ENCODE data around the gene FBXO24.
"Not testable (repeated sequence)": the region's sequence is repeated elsewhere in the genome, so short reads cannot be mapped to it uniquely, and the experiment has no call there.

The FBXO24 gene, protein sequence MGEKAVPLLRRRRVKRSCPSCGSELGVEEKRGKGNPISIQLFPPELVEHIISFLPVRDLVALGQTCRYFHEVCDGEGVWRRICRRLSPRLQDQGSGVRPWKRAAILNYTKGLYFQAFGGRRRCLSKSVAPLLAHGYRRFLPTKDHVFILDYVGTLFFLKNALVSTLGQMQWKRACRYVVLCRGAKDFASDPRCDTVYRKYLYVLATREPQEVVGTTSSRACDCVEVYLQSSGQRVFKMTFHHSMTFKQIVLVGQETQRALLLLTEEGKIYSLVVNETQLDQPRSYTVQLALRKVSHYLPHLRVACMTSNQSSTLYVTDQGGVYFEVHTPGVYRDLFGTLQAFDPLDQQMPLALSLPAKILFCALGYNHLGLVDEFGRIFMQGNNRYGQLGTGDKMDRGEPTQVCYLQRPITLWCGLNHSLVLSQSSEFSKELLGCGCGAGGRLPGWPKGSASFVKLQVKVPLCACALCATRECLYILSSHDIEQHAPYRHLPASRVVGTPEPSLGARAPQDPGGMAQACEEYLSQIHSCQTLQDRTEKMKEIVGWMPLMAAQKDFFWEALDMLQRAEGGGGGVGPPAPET

DNA sequence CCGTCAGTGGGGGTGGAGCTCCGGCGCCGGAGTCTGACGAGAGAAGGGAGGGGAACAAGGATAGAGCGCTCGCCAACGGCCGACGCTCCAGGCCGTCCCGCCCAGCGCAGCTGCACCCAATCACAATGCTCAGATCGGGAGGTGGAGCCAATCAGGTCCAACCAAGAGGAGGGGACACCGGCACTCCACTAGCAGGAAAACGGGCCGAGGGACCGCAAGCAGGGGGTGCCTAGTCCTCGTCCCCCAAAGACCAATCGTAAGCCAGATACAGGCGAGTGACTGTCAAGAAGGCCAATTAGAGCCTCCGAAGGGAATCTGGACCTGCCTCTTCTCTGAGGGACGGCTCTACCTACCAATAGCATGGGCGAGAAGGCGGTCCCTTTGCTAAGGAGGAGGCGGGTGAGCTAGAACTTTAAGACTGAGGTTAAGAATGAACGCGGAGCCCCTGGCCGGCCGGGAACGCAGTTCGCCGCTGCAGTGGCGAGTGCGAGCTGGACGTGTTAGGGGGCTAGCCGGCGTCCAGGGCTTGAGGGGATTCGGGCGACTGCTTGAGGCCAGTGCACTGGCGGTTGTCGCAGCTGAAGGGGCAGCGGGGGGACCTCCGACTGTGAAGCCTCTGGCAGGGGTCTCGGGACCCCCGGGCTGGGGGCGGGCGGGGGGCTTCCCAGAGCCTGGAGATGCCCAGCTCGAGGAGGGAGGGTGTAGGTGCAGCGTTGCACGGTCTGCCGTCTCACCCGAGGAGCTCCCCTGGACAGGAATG lies at the start of gene FBXO24:
Gene FBXO24 (plus strand): TSS at position 63 of the 760 bp plus-strand sequence. CDS start 298 bp downstream, at position 361.
- in situ Hi-C loops (cut with MboI; ENCODE audit: low sequenced_read_pairs) = no loop called here

DNA sequence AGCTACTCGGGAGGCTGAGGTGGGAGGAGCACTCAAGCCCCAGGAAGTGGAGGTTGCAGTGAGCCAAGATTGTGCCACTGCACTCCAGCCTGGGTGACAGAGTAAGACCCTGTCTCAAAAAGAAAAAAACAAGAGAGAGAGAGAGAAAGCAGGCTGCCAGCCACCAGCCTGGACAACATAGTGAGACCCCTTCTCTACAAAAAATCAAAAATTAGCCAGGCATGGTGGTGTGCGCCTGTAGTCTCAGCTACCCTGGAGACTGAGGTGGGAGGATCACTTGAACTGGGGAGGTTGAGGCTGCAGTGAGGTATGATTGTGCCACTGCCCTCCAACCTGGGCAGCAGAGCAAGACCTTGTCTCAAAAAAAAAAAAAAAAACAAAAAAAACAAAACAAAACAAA lies 49.4 kb upstream of the FBXO24 start:
- in situ Hi-C loops (cut with MboI; ENCODE audit: low sequenced_read_pairs) = not testable (repeated sequence)

DNA sequence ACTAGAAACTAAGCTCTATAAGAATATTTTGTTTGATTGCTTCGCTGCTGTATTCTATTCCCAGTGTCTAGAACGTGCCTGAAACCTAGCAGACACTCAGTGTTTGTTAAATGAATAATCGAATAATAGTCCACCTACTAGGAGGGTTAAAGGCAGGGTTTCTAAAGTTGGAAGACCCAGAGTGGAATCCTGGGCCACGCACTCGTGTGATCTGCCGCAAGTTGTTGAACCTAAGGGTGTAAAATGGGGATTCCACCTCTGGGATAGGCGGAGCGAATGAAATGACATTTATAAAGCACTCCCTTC lies 47.8 kb upstream of the FBXO24 start:
- in situ Hi-C loops (cut with MboI; ENCODE audit: low sequenced_read_pairs) = no loop called here

DNA sequence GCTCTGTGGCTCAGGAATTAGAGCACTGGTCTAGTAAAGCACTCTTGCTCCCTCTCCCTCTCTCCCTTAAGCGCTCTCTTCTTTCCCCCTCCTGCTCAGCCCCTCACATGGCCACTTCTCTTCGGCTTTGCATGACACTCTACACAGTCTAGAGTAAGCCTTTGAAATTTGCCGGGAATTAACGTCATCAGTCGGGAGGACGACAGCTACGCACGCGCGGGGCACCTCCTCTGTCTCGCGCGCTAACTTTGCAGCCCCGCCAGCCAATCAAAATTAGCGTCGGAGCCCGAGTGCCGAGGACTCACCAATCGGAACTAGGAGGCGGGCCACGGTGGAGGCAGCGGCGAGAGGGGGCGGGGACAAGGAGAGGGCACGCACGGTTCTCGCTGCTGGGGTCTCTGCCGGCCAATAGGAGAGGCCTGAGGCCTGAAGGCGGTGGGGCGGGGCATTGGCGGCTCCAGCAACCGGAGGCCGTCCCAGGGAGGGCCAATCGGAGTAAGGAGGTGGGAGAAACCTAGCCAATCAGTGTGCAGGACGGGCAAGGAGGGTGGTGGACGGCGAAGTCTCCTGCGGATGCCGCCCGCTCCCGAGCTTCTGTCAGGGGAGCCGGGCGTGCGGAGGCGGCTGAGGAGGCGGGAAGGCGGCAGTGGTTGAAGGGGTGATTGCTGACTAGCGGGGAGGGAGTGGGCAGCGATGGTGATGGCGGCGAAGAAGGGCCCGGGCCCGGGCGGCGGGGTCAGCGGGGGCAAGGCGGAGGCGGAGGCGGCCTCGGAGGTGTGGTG lies 47.3 kb upstream of the FBXO24 start, which contains the start of gene AGFG2:
Gene AGFG2 (plus strand): TSS at position 550 of the 782 bp plus-strand sequence. CDS start 144 bp downstream, at position 694.
- in situ Hi-C loops (cut with MboI; ENCODE audit: low sequenced_read_pairs) = no loop called here

DNA sequence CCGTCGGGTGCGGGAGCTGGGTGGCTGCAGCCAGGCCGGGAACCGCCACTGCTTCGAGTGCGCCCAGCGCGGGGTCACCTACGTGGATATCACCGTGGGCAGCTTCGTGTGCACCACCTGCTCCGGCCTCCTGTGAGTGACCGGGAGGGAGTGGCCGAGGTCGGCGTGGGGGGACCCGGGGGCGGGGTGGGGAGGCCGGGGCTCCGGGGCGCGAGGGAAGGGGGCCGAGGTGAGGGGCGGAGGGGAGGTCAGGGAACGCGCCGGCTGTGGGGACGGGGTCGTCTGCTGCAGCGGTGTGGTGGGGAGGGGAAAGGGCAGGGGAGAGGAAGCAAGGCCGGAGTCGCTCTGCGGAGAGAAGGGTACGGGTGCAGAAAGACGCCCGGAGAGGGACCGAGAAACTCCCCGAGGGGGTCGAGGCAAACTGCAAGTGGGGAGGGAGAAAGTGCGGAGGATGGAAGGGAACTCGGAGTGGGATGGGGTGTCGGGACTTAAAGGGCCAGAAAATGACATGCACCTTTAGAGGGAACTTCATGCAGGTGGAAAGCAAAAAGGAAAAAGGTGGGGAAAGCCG lies 46.6 kb upstream of the FBXO24 start:
- in situ Hi-C loops (cut with MboI; ENCODE audit: low sequenced_read_pairs) = no loop called here

DNA sequence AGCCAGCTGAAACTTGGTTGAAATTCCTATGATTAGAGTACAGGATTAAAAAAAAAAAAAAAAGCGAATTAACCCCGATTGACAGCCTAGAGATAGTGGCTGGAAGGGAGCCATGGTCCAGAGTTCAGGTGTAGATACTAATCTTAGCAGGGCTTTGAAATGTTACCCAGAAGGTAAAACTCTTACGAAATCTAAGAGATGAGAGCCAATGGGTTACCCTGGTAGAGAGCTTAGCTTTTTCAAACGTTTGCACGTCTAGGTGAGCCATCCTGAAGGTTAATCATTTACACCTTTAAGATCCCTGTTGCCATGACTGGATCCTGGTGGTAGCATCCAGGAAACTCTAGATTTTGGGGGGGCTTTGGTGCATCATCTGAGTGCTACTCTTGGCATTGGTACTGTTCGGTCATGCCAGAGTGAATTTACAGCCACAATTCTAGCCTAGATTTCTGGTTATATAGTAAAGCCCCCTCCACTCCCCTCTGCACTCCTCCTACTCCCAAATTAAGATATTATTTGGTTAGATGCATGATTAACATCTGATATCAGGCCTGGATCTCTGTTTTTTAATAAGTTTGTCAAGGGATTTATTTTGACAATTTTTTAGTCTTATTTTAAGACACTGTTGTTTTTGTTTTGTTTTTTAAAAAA lies 45.9 kb upstream of the FBXO24 start:
- in situ Hi-C loops (cut with MboI; ENCODE audit: low sequenced_read_pairs) = no loop called here

DNA sequence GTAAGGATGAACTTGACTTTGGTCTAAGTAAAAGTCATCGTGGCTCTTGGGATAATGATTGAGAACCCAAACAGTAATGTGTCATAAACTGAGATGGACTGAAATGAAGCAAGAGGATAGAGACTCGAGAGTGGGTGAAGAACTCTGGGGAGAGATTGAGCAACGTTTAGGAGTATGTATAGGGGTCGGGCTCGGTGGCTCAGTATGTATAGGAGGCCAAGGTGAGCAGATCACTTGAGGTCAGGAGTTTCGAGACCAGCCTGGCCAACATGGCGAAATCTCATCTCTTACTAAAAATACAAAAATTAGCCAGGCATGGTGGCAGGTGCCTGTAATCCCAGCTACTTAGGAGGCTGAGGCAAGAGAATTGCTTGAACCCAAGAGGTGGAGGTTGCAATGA lies 44.8 kb upstream of the FBXO24 start:
- in situ Hi-C loops (cut with MboI; ENCODE audit: low sequenced_read_pairs) = not testable (repeated sequence)

DNA sequence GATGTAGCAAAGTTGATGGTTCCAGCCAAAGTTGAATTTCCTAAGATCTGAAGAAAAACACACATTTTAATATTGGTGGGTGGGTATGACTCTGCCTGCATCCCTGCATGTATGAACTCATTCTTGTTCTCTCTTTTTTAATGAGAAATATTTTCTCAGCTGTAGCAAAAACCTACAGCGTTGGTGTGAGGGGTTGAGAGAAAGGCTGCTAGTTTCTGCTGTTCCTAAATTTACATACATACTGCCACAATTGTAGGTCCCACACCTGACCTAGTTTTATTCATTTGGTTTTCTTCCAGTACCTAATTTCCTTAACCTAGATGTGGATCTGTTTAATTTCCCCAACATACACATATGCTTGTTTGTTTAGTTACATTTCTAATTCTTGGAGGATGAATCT lies 42.5 kb upstream of the FBXO24 start:
- in situ Hi-C loops (cut with MboI; ENCODE audit: low sequenced_read_pairs) = no loop called here

DNA sequence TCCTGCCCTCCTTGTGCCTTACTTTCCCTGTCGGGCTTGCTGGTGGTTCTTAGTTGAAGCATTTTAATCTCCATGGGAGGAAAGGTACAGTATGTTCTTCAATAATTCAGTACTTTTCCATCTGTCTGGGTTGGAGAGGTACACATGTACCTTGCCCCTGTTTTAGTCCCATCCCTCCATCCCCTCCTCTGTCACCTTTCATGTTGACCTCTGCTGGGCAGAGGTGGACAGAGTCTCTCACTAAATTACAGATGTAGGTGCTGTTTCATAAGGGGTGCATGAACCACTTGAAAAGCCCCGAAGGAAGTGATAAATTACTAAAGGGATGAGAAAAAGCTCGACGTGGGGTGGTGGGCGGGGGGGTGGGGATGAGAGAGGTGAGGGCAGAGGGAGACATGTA lies 41.7 kb upstream of the FBXO24 start:
- in situ Hi-C loops (cut with MboI; ENCODE audit: low sequenced_read_pairs) = no loop called here

DNA sequence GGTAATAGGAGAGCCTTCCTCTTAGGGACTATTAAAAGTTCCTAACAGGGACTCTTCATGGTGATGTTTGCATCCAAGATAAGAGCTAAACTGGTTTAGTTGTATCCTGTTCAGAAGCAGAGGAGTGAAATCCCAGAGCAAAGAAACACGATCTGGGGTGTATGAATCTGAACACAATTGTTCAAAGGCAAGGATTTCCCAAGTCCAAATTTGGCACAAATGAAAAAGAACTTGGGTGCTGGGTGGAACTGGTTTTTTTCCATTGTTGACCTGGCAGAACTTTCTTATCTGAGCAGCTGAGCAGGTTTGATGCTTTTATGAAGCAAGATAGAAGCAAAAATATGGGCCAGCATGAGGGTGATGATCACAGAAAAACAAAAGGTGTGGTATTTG lies 41.2 kb upstream of the FBXO24 start:
- in situ Hi-C loops (cut with MboI; ENCODE audit: low sequenced_read_pairs) = no loop called here

DNA sequence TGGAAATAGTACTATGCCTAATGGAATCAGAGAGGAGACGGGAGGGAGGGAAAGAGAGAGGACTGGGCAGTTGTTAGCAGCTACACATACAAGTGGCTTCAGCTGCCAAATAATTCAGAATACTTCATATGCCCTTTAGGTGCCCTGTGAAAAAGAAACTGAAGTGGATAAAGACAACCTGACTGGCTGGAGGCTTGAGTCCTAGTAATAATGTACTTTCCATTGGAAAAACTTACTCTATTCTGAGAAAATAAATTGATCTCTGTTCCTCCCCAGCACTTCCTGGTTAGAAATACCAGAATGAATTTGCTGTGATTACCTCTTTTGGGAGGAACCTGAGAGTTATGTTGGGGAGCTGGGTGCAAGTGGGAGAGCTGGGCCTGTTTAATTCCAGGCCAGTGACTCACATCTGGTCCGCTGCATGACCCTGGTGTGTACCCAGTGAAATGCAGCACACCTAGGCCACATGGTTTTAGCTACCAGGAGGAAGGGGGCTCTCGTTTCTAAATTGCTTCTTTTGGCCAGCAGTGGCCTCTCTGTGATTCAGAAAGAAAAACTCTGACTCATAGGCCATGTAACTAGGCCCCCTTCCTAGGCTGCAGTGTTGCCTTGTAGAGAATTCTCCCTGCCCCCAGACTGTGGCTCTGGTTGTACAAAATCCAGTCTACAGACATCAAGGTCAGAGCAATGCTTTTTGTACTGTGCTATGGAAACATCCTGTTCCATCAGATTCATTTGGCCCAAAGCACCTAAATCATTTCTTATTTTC lies 40.6 kb upstream of the FBXO24 start:
- in situ Hi-C loops (cut with MboI; ENCODE audit: low sequenced_read_pairs) = no loop called here

DNA sequence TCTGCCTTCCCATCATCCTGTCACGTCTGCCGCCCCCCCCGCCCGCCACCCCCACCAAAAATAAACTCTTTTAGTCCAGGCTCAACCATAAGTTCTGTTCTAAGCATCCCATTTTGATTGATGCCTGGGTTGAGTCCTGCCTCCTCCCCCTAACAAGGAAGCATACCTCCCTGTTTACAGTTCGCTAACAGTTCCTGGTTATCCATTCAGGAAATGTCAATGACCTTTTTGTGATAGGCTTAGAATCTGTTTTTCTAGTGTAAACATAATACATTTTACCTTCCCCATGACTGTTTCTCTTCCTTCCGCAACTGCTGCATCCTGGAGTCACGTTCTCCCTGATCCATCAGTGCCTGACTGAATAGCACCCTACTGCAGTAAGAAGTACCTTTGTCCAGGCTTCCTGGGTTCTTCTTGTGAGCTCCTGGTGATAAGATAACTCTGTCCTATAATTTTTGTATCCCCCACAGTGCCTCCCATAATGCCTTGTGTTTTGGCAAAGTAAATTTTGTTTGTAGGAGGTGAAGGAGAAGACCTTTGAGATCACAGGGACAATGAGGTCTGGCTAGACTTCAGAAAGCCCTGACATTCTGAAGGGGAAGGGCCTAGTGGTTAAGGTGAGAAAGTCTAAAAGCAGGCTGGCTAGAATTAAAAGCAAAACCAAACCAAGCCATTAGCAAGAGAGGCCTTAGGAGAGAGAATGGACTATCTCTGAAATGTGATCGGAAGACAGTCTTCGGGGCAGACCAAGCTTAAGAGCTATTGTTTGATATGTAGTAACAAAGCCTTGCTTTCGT lies 39.8 kb upstream of the FBXO24 start:
- in situ Hi-C loops (cut with MboI; ENCODE audit: low sequenced_read_pairs) = no loop called here

DNA sequence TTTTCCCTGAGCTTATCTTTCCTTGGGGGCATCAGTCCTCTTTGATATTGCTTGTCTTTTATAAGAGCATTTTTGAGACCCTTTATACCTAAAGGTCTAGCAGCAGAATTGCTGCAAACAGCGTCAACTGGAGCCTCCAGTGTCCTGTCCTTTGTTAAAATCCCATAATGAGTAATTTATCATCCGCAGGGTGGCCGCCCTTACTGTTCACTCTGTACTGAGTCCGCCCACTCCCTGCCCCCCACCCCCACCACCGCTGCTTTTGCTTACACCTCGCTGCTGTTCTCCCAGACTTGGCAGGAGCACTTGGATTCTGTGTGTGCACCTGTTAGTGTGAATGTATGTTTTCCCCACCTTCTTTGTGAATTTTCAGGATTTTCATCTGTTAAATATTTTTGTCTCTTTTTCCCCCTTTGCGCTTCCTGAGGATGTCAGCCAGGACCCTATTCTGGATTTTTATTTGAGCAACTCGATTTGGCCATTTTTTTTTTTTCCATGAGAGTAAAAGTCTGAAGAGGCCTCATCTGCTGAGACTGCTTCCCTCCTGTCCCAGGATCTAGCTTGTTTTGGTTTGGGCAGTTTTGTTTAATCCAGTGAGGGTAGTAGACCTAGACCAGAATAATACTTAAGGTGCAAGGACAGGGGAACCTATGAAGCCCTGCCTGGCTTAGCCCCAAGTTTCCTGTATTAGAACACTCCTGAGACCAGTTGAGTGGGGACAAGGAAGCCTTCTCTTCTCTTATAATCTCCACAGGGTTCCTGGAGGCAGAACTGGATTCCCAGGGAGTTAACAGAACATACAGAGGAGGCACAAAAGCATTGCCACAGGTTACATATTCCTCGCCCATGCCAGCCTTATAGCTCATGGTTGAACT lies 39.0 kb upstream of the FBXO24 start:
- in situ Hi-C loops (cut with MboI; ENCODE audit: low sequenced_read_pairs) = no loop called here

DNA sequence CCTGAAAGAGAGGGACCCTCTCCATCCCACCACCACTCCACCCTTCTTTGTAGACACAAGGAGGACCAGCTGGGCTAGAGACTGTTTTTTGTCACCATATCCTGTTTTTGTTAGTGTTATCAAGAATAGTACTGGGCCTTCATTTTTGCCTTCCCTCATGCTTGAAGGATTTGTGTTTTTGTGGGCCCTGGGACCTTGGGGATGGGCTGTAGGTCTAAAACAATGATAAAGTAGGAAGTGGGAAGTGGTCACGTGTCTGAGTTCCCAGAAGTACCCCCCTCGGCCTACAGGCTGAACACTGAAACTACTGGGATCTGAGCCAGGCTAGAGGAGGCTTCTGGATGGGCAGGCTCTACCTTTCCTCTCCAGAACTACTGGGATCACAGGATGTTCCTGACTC lies 38.3 kb upstream of the FBXO24 start:
- in situ Hi-C loops (cut with MboI; ENCODE audit: low sequenced_read_pairs) = no loop called here

DNA sequence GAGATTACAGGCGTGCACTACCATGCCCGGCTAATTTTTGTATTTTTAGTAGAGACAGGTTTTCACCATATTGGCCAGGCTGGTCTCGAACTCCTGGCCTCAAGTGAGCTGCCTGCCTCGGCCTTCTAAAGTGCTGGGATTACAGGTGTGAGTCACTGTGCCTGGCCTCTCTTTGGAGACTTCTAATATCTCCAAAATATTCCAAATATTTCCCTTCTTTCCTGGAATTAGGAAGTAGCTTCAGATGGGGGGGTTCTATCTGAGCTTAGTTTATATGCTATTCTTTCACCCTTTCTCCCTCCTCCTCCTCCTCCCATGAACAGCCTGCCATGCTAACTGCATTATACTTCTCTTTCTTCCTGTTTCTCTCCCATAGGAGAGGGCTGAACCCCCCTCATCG lies 37.7 kb upstream of the FBXO24 start:
- in situ Hi-C loops (cut with MboI; ENCODE audit: low sequenced_read_pairs) = not testable (repeated sequence)

DNA sequence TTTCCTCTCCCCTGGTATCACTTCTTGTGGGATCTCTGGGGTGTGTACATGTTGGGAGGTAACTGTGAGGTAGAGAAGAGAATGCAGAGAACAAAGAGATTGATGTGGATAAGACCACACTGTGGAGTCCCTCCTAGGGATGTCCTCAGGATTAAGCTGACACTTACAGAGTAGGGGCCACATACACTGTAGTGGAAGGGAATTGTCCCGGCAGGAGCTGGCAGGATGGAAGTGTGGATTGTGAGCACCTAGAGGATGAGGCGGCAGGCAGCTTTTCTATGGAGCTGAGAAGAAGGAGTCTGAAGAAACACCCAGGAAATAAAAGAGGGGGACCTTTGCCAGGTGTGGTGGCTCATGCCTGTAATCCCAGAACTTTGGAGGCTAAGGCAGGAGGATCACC lies 33.6 kb upstream of the FBXO24 start:
- in situ Hi-C loops (cut with MboI; ENCODE audit: low sequenced_read_pairs) = no loop called here

DNA sequence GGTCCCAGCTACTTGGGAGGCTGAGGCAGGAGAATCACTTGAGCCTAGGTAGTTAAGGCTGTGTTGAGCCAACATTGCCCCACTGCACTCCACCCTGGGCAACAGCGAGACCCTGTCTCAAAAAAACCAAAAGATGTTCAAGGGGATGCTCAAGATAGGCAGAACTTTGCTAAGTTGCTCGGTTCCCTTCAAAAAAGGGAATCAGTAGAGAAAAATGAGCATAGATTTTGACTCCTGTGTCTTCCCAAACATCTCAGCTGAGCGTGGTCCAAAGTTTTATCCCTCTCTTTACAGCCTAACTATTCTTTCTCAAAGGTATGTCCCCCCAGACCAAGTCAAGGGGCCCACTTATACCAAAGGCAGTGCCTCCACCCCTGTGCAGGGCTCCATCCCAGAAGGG lies 33.1 kb upstream of the FBXO24 start:
- in situ Hi-C loops (cut with MboI; ENCODE audit: low sequenced_read_pairs) = no loop called here

DNA sequence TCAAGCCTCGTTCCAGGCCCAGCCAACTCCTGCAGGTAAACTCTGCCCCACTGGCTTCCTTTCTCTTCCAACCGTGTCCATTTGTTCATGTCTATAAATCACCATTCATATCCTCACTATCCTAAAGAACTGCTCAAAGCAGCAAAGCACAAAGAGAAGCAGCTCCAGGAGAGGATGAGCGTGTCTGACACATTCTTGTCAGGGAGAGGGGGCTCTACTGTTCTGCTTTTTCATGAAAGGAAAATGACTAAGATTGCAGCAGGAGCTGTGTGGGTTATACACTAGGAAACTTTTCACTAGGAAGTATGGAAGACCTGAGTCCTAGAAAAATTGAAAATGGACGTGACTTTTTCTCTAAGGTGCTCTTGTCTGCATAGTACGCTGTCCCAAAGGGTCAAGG lies 30.4 kb upstream of the FBXO24 start:
- in situ Hi-C loops (cut with MboI; ENCODE audit: low sequenced_read_pairs) = no loop called here
